HG03460 (cell line): ENCODE results near the gene IL17B.

Source experiments
- ATAC-seq: cut with Tn5 transposase; IDR thresholded peaks from one replicate; pipeline ENCODE4 v1.9.1; 2021; ENCODE audit not compliant: unreplicated experiment

Gene IL17B, protein sequence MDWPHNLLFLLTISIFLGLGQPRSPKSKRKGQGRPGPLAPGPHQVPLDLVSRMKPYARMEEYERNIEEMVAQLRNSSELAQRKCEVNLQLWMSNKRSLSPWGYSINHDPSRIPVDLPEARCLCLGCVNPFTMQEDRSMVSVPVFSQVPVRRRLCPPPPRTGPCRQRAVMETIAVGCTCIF

DNA sequence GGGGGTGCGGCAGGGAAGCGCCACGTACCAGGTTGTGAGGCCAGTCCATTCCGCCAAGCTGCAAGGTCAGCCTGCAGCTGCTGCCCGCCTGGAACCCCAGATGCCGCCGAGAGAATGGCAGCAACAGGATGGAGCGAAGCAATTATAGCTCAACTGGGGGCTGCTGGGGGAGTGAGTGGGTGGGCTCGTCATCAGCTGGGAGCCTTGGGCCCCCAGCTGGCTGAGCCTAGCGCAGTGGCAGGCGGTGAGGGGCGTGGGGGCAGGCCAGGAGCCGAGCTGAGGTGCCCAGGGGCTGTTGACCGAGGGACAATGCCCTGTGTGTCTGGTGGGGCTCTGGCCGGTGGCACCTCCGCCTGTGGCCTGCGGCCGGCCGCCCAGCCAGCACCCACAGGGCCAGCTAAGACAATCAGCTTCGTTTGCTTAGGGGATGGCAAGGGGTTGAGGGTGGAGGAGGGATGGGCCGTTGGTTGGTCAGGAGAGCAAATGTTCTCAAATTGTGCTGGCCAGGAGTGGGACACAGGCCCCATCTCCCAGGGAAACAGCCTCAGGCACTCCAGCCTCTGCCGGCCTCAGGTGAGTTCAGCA is at the start of gene IL17B:
Gene IL17B (minus strand): TSS at position 116 of the 585 bp plus-strand sequence. CDS start 67 bp downstream, at position 49.
- ATAC-seq, result no peak

DNA sequence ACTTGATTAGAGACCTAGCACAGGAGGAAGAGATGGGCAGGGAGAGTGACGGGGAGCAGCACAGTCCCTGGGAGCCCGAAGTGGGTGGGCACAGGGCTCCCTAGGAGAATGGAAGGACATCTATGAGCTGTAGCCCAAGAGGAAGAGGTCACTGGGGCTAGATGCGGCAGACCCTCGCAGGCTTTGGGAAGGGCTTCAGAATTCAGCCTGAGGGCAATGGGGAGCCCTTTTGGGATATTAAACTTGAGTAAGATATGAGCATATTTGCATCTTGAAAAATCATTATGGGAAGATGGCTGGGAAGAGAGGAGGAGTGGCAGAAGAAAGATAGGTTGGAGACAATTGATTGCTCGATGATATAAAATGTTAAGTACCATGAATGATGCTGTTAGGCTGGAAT is 48.9 kb upstream of the IL17B start:
- no peak for ATAC-seq

GRCh38 chr5:149427374-149427773 is 48.3 kb upstream of the IL17B start:
- ATAC-seq, result no peak

DNA sequence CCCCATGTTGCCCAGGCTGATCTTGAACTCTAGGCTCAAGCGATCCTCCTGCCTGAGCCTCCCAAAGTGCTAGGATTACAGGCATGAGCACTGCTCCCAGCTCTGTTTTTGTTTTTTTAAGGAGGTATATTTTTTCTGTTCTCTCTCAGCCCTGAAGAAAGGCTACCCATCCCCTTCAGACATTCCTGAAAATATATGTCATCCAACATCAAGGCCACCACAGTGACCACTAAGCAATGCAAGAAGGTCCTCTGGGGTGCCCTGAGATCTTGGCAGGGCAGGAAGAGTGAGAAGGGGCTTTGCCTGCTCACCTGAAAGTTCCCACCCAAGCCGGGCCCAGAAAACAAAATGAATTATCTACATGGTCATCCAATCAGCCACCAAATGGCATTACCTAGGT is 47.8 kb upstream of the IL17B start:
- no peak for ATAC-seq

GRCh38 chr5:149425729-149426128 is 46.6 kb upstream of the IL17B start:
- ATAC-seq, result no peak

- ATAC-seq, result no peak
These were observed 45.6 kb upstream of the IL17B start for GRCh38 chr5:149424371-149425315.

DNA sequence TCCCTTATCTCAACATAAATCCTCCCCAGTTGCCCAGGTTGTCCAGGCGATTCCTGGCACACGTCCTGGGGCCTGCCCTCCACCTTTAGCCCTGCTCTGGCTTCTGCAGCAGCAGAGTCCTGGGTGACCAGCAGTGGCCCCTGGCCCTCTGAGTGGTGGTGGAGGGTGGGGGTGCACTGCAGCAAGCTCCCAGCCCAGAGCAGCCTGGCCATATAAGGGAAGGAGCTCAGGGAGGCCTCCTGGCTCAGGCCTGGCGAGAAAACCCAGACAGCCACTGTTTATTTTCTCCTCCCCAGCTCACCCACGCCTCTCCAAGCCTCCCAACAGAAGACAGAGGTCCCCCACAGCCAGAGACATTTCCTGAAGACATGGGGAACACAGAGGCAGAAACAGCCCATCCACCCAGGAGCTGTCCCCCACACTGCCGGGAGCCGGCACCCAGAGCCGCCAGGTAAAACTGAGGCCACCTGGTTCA is 44.7 kb upstream of the IL17B start:
- ATAC-seq, result no peak

DNA sequence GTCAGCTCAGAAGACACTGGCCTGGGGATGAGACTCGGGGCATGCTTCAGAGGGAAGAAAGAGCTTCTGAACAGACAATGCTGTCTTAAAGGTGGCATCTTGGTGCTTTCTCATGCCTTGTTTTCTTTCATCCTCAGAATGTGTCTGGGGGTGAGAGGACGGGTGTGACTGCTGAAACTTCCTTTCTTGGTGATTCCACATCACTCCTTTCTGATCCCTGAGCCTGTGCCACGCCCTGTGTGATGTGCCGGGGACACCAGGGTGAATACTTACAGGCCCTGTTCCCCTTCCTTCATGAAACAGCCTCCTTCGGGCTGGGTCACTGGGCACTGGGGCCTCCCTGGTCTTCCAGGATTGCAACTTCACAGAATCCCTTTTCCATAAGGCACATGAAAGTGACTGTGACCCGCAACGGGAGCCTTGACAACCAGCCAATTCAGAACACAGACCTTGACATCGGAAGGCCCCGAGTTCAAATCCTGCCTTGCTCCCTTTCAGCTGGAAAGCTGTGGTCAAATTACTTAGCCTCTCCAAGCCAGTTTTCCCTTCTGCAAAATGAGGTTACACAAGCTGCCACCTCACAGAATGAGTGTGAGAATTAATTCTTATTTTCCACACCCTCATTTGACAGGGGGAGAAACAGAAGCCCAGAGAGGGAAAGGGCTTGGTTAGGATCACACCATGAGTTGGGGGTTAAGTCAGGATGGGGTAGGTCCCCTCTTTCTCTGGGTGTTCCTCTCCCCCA is 44.1 kb upstream of the IL17B start:
- ATAC-seq, result no peak

DNA sequence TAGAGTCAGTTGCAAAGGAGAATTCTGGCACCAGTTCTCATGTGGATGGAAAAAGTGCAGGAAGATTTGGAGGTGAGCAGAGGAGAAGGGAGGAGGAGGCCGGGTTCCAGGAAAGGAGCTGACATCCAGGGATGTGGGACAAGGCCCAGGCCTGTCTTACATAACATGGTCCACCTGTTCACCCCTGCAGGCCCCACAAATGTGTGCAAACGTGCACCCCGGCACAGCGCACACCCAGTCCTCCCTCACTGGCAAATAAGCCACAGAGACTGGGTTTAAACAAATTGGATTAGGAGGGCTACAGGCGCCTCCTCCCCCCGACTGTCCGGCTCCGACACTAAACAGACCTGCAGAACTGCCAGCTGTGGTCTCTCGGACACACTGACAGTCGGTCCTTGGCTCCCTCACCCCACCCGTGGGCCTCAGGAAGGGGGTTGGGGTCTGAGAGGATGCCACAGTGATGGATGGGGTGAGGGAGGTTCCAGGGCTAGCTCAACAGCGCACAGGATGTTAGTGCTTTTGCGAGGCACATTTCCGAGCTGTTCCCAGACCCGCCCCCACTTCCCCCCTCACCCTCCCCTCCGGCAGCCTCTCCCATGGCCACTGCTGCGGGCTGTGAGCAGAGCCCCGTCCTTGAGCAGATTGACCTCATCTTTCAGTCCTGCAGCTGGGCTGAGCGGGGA is 43.4 kb upstream of the IL17B start:
- no peak for ATAC-seq

GRCh38 chr5:149421834-149422233 is 42.7 kb upstream of the IL17B start:
- ATAC-seq, result no peak

DNA sequence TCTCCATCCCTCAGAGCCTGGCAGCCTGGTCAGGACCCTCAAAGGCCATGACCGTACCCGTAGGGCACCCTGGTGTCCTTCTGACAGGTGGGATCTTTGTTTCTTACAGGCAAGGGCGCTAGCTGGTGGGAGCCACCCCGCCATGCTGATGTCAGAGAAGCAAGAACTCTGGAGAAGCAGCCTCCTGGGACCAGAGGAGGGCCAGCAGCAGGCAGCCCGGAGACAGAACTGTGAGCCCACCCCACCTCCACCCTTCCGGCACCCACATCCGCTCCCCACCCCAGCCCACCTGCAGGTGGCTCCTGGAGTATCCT is 42.2 kb upstream of the IL17B start:
- no peak for ATAC-seq

DNA sequence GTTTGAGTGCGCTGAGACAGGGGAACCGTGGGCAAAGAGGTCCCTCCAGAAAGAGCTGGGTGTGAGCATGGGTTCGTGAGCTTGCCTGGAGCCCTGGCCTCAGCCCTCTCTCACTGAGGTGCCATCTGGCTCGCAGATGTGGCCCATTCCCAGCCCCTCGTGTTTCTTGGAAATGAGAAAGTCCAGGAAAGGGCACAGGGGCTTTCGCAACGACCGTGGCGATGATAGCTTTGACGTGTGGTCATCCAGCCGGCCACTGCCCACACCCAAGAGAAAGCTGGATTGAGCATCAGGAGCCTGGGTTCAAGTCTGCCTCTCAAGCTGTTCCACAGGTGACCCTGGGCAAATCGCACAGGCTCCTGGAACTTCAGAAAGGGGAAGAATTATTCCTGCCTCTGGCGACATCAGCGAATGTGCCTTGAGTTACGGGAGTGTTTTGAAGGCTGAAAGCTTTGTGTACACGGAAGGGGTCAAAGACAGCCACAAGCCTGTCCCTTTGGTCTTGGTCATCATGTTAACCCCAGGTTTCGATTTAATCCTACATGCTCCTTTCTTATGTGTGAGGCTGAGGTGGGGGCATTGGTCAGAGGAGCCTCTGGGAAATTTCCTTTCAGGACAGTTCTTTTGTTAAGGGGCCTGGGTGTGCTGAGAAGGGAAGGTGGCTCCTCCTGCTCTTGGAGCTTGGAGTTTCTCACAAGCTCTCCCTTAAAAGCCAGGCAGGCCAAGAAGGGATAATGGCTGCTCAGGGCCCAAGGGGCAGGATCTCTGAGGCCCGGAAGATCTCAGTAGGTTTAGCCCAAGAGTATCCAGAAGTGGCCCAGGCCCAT is 41.7 kb upstream of the IL17B start:
- ATAC-seq, result no peak

DNA sequence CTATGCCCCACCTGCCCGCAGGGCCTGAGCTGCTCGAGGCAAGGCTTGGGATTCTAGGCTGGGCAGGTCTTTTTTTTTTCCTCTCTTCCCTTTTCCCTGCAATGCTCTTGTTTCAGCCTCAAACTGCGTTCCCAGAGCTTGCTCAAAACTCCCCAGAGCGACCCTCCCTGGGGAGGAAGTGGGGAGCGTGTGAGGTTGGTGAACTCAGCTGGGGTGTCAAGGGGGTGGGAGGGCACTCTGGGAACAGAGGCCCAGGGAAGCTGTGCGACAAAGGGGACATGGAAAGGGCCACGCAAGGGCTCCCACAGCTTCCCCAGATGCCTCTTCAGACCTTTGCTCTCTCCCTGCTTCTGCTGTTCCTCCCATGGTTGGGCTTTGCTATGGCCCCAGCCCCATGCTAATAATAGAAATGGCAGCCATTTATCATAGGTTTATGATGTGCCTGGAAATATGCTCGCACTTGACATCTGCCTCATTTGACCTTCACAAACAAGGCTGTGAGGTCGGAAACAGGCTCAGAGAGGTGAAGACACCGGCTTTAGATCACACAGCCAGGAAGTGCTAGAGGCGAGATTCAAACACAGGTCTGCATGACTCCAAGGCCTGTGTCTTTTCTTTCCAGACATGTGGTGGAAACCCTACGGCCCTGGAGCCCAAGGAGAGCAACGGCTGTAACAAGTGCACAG is 40.9 kb upstream of the IL17B start:
- ATAC-seq, result no peak

DNA sequence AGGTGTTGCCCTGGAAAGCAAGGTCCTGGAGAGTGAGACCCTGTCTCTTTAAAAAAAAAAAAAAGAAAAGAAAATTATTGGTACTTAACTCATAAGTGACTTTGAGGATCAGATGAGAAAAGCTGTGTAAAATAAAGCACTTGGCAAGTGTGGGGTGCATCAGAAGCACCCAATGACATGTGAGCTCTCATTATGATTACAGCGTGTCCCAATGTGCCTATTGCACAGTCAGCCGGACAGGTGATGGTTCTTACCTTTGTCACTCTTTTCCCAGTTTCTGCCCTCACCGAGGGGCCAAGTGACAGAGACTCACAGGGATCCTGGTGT is 40.4 kb upstream of the IL17B start:
- ATAC-seq, result no peak

DNA sequence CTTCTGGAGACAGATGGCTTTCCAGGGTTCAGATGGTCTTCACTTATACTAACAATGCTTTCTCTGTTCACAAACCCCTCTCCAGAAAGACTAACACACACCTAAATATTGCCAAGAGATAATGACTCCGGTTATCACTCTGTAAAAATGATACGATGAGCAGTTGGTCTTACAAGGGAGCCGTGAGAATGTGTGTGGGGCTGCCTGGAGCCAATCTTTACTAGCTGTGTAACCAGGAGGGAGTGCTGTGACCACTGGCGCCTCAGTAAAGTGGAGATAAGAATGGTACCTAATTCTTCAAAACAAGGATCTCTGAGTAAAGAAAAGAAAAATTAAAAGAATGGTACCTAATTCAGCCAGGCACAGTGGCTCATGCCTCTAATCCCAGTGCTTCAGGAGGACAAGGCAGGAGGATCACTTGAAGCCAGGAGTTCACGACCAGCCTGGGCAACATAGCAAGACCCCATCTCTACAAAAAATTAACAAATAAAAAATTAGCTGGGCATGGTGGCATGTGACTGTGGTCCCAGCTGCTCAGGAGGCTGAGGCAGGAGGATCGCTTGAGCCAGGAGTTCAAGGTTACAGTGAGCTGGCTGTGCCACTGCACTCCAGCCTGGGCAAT is 39.9 kb upstream of the IL17B start:
- ATAC-seq, result no peak

DNA sequence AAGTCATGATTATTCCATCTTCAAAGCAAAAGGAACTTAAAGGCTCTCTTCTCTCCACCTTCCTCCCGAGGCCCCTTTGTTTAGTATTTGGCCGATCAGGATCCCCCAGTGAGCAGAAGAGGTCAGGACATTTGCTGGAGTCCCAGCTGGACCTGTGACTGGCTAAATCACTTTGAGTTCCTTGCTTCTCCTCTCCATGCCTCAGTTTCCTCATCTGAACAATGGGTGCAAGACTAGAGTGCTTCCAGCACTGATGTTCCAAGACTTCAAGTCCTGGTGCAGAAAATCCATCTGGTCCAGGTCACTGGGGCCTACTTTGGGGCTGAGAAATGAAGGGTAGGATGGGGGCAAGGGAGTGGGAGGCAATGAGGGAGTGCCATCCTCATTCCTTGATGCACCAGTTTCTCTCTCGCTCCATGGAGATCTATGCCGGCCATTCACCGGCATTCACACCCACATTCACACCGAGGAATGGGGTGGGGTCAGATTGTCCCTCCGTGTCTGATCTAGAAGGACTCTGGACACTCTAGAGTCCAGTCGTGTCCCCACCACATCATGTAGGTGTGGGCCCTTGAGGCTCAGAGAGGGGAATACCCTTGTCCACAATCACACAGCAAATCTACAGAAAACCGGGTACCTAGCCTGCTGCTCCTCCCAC is 38.7 kb upstream of the IL17B start:
- no peak for ATAC-seq

DNA sequence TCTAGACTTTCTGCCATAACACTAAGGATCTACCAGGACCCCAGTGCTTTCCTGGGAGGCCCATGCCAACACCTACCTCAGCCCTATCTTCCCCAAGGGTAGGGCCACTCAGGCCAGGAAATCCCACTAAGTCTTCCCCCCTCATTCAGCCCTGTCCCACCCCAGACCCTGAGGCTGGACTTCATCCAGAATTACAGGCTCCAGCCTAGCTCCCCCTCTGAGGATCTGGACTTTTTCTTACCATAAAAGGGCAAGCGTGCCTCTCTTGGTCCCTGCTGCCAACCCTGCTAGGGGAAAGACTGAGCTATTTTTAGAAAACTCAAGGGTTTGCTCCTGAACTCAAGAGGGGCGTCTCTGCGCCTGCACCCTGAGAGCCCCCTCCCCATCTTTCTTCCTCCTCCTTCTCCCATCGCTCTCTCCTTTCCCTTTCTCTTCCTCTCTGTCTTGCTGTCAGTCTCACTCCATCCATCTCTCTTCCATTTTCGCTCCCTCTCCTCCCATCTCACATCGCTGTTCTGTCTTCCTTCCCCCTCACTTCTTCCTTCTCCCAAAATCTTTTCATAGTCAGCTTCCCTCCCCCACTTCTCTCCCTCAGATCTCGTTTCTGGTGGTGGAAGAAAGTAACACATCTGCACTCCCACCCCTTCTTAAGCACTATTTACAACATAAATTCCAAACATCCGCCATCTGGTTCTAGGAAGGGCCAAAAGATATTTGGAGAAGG is 38.1 kb upstream of the IL17B start:
- no peak for ATAC-seq
